Stimulated activated CD4-positive, alpha-beta T cell treated with anti-CD3 and anti-CD28 coated beads, TNF-alpha, amount 100 ng/mL, for 24 hours (primary cell): ENCODE data around the gene TMEM170A.
"Not testable (repeated sequence)": the region's sequence is repeated elsewhere in the genome, so short reads cannot be mapped to it uniquely, and the experiment has no call there.

Source experiments
- DNase-seq, 3 experiments: peaks; one replicate each; pipeline ENCODE4 v3.0.0-alpha.2; 2020; ENCODE audit warnings: low read depth in 3 of 3

The TMEM170A gene

GRCh38 chr16:75455677-75456076 is 8.8 kb downstream of the TMEM170A start:
- DNase-seq, result no peak

DNA sequence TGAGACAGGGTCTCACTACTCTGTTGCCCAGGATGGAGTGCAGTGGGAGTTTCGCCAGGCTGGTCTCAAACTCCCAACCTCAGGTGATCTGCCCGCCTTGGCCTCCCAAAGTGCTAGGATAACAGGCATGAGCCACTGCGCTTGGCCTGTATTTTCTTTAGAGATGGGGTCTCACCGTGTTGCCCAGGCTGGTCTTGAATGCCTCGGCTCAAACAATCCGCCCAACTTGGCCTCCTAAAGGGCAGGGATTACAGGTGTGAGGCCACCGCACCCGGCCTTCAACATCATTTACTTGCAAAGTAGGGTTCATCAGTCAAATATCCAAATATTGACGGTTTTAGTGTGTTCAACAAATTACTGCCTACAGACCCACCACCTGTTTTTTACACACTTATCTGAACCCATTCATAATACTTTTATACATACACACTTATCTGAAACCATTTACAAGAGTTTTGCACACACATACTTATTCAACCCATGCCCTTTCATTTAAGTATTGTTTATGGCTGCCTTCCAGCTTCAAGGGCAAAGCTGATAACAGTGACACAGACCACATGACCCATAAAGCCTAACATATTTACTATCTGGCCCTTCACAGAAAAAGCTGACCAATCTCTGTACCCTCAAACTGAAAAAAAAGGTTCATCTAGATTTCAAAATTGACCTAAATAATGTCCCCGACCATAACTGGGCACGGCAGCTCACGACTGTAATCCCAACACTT is 11.9 kb downstream of the TMEM170A start:
- DNase-seq, result no peak

- no peak for DNase-seq
Observed at GRCh38 chr16:75446416-75446815, 18.1 kb downstream of the TMEM170A start.

GRCh38 chr16:75445298-75445697 is 19.2 kb downstream of the TMEM170A start:
- DNase-seq, result no peak

- DNase-seq, result no peak
Observed at GRCh38 chr16:75443298-75443697, 21.2 kb downstream of the TMEM170A start.

DNA sequence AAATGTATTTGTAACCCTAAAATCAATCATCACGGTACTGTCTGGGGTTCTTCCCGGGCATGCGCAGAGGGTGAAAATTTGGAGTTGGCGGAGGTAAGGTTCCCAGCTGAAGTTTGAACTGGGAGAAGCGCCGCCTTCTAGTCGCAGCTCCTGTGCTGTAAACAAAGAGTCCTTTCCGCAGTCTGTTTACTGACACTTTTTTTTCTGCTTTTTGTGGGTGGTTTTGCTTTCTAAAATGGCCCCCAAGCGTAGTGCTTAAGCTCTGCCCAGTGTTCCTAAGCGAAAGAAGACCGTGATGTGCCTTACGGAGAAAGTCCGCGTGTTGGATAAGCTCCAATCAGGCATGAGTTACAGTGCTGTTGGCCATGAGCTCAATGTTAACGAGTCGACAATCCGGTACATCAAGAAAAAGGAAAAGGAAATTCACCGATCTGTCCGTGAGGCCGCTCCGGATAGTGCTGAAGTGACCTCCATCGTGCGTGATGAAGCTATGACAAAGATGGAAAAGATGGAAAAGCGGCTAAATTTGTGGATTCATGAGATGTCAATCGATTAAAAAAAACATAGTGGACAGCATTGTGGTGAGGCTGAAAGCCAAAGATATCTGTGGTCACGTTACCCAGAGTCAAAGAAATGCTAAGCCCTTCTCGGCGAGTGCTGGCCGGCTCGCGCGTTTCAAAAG is 30.6 kb downstream of the TMEM170A start:
- DNase-seq, result peak in 1 of 3 experiments; percentile 38

- peak; percentile 92 to 94 (median 94) for DNase-seq
Observed at GRCh38 chr16:75432828-75433731, 31.4 kb downstream of the TMEM170A start, which contains the start of gene CFDP1. TSS of gene CFDP1 (minus strand) at chr16:75433503. CDS start at chr16:75433352, 151 bp downstream.

GRCh38 chr16:75429621-75430403 is 34.7 kb downstream of the TMEM170A start:
- DNase-seq, result no peak

DNA sequence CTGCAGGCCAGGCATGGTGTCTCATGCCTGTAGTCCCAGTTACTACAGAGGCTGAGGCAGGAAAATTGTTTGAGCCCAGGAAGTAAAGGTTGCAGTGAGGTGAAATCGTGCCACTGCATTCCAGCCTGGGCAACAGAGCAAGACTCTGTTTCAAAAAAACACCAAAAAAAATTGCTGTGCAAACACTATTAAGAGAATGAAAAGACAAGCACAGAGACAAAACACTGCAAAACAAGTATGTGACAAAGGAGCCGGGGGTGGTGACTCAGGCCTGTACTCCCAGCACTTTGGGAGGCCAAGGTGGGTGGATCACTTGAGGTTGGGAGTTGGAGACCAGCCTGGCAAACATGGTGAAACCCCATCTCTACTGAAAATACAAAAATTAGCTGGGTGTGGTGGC is 38.0 kb downstream of the TMEM170A start:
- not testable (repeated sequence) for DNase-seq

- DNase-seq, result not testable (repeated sequence)
Observed at GRCh38 chr16:75424105-75424762, 40.3 kb downstream of the TMEM170A start.

DNA sequence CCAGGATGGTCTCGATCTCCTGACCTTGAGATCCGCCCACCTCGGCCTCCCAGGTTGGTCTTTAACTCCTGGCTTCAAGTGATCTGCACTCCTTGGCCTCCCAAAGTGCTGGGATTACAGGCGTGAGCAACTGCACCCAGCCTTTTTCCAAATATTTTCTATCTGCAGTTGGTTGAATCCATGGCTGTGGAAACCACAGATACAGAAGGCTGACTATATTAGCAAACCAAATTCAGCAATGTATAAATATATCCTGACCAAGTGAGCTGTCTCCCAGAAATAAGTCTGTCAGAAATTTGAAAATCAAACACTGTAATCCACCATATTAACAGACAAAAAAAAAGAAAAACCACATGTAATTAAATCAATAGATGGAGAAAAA is 40.8 kb downstream of the TMEM170A start:
- no peak for DNase-seq

DNA sequence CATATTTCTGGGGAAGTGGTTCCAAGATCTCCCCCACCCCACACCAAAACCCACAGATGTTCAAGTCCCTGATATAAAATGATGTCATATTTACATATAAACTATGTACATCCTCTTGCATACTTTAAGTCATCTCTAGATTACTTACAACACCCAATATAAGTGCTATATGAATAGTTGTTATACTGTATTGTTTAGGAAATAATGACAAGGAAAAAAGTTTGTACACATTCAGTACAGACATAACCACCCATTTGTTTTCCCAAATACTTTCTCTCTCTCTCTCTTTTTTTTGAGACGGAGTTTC is 42.7 kb downstream of the TMEM170A start:
- DNase-seq, result no peak

DNA sequence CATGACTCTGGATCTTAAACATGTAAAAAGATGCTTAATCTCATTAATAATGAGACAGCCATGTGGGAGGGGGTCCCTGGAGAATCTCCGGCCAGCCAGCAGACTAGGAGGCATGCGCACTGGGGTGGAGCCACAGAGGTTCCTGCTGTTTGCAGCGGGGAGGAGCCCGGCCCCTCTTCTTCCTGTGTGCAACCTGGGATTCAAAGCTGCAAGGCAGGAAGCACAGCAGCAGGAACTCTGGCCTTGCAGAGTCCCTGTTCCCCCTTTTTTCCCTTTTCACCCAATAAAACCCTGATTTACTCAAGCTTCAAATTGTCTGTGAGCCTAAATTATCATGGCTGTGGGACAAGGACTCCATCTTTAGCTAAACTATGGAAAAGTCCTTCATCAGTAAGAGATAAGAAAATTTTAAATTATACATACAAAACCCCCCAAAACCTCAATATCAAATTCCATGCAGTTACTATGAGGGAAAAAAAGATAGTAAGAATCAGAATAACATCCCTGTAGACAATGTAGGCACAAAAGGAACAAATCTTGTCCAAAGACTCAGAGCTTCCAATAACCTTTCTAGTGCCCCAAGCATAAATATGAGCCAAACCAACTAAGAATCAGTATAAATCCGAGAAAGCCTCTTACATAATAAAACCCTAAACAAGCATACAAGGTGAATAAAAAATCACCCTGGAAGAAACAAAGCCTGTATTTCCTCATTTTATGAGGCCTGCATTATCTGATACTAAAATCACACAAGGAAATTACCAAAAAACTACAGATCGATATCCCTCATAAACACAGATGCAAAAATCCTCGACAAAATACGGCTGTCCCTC is 43.3 kb downstream of the TMEM170A start:
- DNase-seq, result peak in 1 of 3 experiments; percentile 28

GRCh38 chr16:75416904-75417565 is 47.5 kb downstream of the TMEM170A start:
- DNase-seq, result no peak

GRCh38 chr16:75415169-75415905 is 49.2 kb downstream of the TMEM170A start:
- no peak for DNase-seq

GRCh38 chr16:75413951-75414350 is 50.5 kb downstream of the TMEM170A start:
- no peak for DNase-seq

DNA sequence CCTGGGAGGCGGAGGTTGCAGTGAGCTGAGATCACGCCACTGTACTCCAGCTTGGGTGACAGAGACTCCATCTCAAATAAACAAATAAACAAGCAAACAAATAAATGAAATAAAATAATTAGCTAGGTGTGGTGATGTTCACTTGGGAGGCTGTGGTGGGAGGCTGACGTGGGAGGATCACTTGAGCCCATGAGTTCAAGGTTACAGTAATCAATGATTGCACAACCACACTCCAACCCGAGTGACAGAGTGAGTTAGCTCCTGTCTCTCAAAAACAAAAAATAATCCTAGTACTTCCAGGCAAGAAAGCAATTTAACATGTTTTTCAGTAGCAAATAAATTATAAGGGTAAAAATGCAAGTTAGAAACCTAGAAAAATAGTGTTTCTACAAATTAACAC is 57.5 kb downstream of the TMEM170A start:
- no peak for DNase-seq

- no peak for DNase-seq
Observed at GRCh38 chr16:75402821-75403475, 61.5 kb downstream of the TMEM170A start.
